Iris pigment epithelial cell (primary cell): ENCODE results near the gene SNED1.
"Not testable (repeated sequence)": the region's sequence is repeated elsewhere in the genome, so short reads cannot be mapped to it uniquely, and the experiment has no call there.

Experiments used
- DNase-seq: peaks from one replicate; pipeline ENCODE4 v3.0.0-alpha.2; 2011; ENCODE audit warnings: low read depth

SNED1 gene

GRCh38 chr2:240972636-240973521 lies 25.5 kb upstream of the SNED1 start:
- DNase-seq: no peak

DNA sequence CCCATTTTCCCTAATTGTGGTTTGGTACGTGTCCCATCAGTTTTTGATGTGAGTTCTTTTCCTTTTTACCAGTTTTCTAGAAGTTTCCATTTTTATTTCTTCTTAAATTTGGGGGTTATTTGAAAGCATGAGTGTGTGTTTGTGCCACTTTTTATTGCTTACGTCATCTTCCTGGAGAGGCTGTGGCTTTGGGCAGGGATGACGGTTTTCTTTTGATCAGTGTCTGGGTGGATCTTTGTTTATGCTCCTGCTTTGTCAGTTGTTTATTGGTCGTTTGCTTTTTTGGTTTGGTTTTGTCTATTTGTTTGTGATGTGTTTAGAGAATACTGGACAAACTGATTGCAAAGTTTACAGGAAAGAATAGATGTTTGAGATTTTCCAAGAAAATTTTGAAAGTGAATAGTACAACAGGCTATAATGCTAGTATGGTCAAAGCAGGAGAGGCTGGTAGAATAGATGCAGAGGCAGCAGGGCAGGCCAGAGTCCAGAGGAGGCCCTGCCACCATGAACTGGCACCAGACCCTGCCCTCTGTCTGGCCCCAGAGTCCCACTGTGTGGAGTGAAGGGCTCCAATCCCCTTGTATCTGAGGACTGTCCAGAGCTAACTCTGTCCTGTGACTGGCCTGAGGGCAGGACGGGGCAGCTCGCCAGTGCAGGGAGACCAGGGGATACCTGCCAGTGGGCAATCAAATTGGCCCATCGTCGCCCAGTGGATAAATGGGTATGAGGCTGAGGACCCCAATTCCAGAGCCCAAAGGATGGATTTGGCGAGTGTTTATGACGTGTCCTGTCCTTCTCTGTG lies 23.4 kb upstream of the SNED1 start:
- no peak for DNase-seq

DNA sequence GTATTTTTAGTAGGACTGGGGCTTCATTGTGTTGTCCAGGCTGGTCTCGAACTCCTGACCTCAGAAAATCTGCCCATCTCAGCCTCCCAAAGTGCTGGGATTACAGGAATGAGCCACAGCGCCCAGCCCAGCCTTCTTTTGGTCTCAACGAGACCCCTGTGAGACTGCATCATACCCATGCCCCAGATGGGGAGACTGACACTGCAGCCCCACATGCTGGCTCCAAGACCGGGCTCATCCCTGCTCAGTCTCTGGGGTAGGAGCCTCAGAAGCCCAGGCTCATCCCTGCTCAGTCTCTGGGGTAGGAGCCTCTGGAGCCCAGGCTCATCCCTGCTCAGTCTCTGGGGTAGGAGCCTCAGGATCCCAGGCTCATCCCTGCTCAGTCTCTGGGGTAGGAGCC lies 22.5 kb upstream of the SNED1 start:
- not testable (repeated sequence) for DNase-seq

- peak; percentile 23 for DNase-seq
These were observed 17.1 kb upstream of the SNED1 start for GRCh38 chr2:240981280-240981679.

DNA sequence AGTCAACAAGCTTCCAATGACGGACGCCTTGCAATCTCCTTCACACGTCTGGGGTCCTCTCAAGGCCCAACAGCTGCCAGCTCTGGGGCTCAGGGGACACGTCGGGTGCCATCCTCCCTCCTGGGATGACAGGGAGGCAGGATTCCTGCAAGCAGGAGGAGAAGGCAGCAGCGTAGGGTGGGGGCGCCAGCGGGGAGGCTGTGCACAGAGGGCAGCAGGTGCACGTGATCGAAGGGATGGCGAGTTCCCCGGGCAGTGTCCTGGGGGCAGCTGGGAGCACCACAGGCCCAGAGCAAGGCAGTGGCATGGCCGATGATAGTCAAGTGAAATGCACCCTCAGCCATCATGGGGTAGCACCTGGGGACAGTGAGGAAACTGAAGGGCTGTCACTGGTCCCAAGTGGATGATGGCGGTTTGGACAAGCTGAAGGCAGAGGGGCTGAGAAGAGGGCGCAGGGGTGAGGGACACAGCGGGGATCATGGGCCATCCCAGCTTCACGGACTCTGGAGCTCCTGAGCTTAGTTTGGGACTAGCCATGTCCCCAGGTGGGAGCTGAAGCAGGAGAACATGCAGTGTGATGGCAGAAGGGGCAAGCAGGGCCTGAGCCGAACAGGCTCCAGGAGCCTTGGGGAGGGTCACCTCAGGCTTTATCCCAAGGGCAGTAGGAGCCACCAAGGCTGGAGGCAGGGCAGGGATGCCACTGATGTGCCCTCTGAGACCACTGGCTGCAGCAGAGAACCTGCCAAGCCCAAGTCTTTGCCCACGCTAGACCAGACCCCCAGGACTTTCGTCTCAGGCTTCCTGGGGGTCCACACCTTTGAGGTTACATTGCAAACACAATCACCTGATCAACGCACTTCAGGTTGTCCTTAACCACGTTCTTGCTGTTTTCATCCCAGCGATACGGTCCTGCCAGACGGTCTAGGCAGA lies 16.3 kb upstream of the SNED1 start:
- no peak for DNase-seq

GRCh38 chr2:240982821-240983281 lies 15.6 kb upstream of the SNED1 start:
- no peak for DNase-seq

DNA sequence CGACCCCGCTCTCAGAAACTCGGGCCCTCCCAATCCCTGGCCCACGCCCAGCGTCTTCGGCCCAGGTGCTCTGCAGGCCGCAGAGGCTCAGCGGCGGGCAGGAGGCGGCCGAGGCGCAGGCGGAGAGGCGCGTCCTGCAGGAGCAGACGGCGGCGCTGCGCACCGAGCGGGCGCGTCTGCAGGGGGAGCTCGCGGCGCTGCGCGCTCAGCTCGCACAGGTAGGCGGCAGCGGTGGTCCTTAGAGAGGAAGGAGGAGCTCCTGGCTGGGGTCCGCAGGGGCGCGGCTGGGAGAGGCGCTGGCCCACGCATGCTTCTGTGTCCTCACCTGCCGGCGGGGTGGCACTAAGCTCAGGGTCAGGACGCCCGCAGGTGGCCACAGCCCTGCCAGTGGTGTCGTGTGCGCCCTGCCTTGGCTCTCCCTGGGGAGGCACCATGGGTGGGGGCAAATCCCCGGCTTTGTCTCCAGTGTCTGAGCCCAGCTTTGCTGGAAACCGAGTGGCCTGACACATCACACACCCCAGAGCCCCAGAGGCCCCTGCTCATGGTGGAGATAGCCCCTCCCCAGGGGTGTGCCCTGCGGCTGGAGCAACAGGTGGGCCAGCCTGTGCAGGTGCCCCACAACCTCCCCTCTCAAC lies 14.9 kb upstream of the SNED1 start:
- peak; percentile 57 for DNase-seq

- DNase-seq: no peak
These were observed 14.4 kb upstream of the SNED1 start for GRCh38 chr2:240983996-240984498.

DNA sequence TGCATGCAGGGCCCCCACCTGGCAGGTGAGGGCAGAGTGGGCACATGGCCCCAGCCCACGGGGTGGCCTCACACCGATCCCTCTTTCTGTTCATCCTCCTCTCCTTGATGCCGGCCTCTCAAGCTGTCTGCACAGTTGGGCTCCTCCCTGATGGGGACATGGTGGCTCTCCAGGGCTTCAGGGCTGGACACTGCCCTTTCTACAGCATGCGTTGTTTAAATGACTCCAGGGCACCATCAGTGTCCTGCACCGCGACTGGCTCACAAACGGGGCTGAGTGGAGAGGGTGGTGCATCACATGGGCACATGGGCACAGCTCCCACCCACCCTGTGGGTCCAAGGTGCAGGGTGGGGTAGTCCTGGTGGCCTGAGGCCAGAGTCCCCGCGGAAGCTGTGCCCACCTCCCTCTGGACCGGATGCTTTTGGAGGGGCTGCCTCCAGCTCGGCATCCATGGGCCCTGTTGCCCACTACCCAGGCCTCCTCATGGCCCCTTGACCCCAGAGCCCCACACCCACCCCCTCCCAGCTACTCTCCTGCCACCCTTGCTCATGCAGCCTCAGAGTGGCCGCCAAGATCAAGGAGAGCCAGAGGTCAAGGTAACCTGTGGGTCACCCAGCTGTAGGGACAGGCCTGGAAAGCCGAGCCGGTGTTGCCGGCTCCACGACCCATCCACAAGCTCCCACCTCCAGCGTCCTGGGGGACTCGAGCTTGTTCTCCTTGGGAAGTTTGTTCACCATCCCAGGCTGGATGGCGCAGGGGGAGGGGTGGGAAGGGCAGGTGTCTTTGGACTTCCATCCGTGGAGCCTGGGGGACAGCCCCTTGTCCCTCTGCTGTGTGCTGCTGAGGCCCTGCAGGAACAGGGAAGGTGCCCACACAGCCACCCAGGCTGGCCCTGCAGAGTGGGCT lies 12.3 kb upstream of the SNED1 start:
- DNase-seq: no peak

DNA sequence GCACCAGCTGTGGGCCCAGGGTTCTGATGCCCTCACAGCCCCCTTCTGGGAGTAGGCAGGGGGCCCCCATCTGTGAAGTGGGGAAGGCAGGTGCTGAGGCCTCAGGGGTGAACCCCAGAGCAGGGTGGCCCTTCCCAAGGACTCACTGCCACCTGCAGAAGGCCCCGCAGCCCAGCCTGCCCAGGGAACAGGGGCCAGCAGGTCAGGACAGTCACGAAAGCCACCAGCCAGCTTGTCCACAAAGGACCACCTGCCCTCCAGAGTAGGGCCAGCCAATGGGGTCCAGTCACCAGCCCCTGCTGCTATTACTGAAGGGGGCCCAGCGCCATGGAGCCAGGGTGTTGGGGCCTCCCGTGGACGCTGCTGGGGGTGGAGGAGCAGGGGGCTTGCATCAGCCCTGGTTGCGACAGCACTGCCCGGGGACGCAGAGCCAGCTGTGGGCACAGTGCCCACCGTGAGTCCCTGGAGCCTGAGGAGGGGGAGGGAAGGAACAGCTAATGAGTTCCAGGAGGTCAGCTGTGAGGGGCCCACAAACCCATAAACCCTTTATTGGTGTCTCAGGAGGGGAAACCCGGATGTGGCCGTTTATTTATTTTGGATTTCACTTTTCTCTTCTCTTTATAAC lies 11.5 kb upstream of the SNED1 start:
- no peak for DNase-seq

GRCh38 chr2:240987588-240987987 lies 10.8 kb upstream of the SNED1 start:
- no peak for DNase-seq

GRCh38 chr2:240988146-240988545 lies 10.3 kb upstream of the SNED1 start:
- DNase-seq: no peak

DNA sequence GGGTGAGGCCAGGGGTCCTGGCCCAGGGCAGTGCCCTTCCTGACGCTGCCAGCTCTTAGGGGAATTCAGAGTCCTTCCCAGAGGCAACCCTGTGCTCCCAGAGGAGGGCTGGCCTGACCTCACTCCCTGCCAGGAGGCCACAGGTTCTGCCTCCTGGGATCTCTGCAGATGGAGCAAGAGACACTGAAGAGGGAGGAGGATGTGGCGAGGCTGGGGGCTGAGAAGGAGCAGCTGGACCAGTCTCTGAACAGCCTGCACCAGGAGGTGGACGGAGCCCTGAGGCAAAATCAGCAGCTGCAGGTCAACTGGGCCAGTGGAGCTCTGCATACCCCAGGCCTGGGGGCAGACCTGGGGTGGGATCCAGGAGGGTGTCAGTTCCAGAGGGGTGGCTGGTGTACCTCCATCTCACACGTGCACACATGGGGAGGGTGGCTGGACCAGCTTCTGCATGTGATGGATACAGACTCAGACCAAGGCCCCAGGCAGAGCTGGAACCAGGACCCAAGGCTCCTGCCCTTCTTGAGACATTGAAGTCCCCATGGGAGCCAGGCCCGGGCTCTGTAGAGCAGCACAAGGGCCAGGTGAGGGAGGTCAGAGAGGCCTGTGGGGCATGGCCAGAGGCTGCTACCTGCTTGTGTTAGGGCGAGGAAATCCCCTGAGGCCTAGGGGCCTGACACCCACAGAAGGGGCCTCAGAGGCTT lies 9.7 kb upstream of the SNED1 start:
- no peak for DNase-seq

DNA sequence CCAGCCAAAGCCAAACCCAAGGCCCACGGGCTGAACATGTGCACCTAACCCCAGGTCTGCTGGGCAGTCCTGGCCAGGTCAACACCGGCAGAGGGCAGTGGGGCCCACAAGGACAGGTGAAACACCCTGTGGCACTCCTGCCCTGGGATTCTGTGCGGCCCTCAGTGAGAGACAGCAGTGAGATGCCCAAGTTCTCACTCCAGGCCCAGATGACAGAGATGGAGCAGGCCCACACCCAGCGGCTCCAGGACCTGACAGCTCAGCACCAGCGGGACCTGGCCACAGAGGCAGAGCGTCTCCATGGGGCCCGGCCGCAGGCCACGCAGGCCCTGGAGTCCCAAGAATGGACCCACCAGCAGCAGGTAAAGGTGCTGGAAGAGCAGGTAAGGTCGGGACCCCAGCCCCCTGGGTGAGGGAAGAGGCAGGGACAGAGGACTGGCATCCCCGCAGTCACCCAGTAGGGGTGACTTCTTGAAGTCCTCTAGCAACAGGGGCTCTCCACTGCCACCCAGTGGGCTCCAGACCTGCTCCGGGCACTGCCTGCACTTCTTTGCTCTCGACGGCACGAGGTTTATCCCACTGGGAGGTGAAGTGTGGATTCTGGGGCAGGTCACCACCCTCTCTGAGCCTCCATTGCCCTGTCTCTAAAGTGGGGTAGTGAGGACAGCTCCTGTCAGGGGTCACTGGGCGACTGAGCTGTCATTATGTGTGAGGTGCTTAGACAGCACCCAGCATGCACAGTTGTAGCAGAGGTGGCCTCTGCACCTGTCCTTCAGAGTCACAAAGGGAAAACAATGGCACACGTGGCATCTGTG lies 8.8 kb upstream of the SNED1 start:
- peak; percentile 50 for DNase-seq

- DNase-seq: no peak
These were observed 8.2 kb upstream of the SNED1 start for GRCh38 chr2:240990266-240990529.

GRCh38 chr2:240990726-240991377 lies 7.6 kb upstream of the SNED1 start:
- no peak for DNase-seq

DNA sequence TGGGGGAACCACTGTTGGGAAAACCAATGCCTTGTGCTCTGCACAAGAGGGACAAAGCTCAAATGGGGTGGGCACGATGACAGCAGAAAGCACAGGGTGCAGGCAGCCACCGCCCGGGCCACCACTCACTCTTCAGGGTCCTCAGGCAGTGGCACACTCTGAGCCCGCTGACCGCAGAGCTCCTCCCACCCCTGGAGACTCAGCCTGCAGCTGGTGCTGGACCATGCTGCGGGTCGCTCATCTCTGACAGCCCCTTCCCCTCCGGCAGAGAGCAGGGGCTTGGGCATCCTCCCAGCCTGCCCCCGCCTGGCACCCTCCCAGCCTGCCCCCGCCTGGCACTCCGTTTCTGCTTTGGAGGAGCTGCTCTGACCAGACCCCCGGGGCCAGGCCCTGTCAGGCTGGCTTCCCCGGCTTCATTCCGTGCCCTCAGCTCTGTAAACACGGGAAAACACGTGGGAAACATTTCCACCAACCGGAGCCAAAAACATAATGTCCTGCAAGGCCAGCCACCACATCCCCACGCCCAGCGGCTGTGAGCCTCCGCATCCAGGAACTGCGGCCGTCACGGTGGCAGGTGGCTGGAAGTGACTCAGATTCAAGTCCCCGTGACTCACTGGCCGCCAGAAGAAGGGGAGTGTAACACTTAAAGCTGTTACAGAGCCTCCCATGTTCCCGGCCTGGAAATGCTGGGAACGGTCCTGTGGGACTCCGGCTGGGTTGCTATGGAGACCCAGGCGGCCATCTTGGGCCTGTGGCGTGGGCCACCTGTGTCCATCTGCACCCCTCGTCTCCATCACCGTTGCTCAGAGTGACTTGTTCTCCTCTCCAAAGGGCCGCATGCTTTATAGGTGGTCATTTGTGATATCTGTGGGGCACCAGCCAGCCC lies 6.8 kb upstream of the SNED1 start:
- DNase-seq: peak; percentile 85
